Stomach (tissue), 4 donors: ENCODE results near the gene FUT6.

ENCODE experiments used
- EP300 ChIP-seq: sonication (generic); formaldehyde crosslinking; IDR thresholded peaks from one replicate; pipeline ENCODE4 v1.6.1; 2017; ENCODE audit warnings: antibody characterized with exemption
- POLR2A ChIP-seq, 4 donors: fragments of 450-650 bp; IDR thresholded peaks; one replicate each; pipeline ENCODE4 v1.6.1; 2016; ENCODE audit warnings: antibody characterized with exemption in 4 of 4, control low read depth in 2 of 4, mild to moderate bottlenecking in 1 of 4, moderate library complexity in 1 of 4
- POLR2AphosphoS5 ChIP-seq, 3 donors: sonication (generic); formaldehyde crosslinking; IDR thresholded peaks; one replicate each; pipeline ENCODE4 v1.6.1; 2016; ENCODE audit warnings: antibody characterized with exemption in 3 of 3
- TF ChIP-seq, protein P1 (sequence below), 7 experiments: fragments of 450-650 bp in 4 of 7; fragments of 200-600 bp in 3 of 7; sonication (generic) in 3 of 7; IDR thresholded peaks; one replicate each; pipeline ENCODE4 v1.5.1; 2016 to 2019; ENCODE audit warnings: antibody characterized with exemption in 7 of 7, control low read depth in 2 of 7, mild to moderate bottlenecking in 1 of 7

DNA sequence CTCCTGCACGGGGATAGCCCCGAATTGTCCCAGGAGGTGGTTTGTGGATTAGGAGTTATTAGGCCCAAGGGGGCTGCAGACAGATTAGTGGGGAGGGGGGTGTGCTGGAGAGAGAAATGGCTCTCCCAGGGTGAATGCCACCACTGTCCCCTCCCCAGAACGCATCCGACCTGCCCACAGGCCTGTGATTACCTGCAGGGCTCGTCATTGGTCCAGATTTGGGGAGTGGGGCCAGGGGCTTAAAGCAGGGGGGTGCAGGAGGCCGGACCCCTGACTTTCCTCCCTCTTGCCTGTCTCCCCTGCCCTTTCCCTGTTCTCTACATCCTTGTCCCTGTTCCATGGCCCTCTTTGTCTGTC lies 33.4 kb downstream of the FUT6 start:
- no peak for TF ChIP-seq POLR2A (IDR thresholded peaks at IDR 0.05)
- TF ChIP-seq, protein P1, sequence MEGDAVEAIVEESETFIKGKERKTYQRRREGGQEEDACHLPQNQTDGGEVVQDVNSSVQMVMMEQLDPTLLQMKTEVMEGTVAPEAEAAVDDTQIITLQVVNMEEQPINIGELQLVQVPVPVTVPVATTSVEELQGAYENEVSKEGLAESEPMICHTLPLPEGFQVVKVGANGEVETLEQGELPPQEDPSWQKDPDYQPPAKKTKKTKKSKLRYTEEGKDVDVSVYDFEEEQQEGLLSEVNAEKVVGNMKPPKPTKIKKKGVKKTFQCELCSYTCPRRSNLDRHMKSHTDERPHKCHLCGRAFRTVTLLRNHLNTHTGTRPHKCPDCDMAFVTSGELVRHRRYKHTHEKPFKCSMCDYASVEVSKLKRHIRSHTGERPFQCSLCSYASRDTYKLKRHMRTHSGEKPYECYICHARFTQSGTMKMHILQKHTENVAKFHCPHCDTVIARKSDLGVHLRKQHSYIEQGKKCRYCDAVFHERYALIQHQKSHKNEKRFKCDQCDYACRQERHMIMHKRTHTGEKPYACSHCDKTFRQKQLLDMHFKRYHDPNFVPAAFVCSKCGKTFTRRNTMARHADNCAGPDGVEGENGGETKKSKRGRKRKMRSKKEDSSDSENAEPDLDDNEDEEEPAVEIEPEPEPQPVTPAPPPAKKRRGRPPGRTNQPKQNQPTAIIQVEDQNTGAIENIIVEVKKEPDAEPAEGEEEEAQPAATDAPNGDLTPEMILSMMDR (IDR thresholded peaks at IDR 0.05) = no peak
- no peak for TF ChIP-seq POLR2AphosphoS5 (IDR thresholded peaks at IDR 0.05)
- no peak for TF ChIP-seq EP300
